ENCODE results near the gene PRRG4.

The PRRG4 gene

DNA sequence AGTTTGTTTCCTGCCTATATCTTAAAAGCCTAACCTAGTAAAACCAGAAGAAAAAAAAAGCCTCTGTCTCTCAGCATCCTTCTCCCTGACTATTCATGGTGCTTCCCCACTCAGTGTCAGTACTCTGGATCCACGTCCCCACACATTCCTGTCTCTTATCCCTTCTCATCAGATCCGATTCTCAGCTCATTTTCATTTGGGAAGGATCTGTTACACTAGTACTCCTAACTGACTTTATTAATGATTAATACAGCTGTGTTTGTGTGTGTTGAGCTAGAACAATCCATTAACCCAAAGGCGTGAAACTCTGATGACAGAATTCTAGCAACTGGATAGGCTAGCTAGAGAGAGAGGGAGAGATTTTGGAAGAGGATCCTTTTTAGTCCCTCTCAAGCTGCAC is 1.5 kb downstream of the PRRG4 start:
- no peak overlapping the region for H3K18ac ChIP-seq (ENCODE audit: low read length)
- H2BK15ac ChIP-seq (replicated peaks; ENCODE audit: low read depth): no peak overlapping the region
- H3K36me3 ChIP-seq (ENCODE audit: control insufficient read depth, insufficient read depth, low read length): no peaks in the 10 kb centered on the region
- no peak overlapping the region for H3K4ac ChIP-seq (ENCODE audit: low read depth, low read length)
- H2BK120ac ChIP-seq (ENCODE audit: low read depth, low read length): no peak overlapping the region
- H2BK5ac ChIP-seq (ENCODE audit: low read length): no peak overlapping the region
- H4K8ac ChIP-seq (ENCODE audit: low read depth, low read length): no peak overlapping the region
- DNase-seq: no peak
- H3K9ac ChIP-seq (ENCODE audit: low read length): no peak overlapping the region
- no peaks in the 10 kb centered on the region for H3K4me1 ChIP-seq (ENCODE audit: control insufficient read depth, low read depth, low read length)
- no peak overlapping the region for H3K4me2 ChIP-seq (ENCODE audit: low read length)
- H3K56ac ChIP-seq (ENCODE audit: low read length): no peak overlapping the region
- H3K4me3 ChIP-seq (ENCODE audit: low read length): no peak overlapping the region
- H3K79me1 ChIP-seq (ENCODE audit: low read length): no peaks in the 10 kb centered on the region
- no peaks in the 10 kb centered on the region for H3K27me3 ChIP-seq (ENCODE audit: insufficient read depth, low read length, poor library complexity)
- WGBS (ENCODE audit: extremely low coverage, insufficient coverage, low lambda C conversion rate): no CpG with 5 or more reads among the region's 3 CpGs
- H4K5ac ChIP-seq (ENCODE audit: low read length): no peak overlapping the region
- H3K27ac ChIP-seq (ENCODE audit: low read depth, low read length): no peak overlapping the region
- H2AK5ac ChIP-seq (ENCODE audit: low read length): no peak overlapping the region
- no peak overlapping the region for H3K23ac ChIP-seq (ENCODE audit: low read length)
- H3K79me2 ChIP-seq (ENCODE audit: control insufficient read depth, insufficient read depth, low read length): no peaks in the 10 kb centered on the region

DNA sequence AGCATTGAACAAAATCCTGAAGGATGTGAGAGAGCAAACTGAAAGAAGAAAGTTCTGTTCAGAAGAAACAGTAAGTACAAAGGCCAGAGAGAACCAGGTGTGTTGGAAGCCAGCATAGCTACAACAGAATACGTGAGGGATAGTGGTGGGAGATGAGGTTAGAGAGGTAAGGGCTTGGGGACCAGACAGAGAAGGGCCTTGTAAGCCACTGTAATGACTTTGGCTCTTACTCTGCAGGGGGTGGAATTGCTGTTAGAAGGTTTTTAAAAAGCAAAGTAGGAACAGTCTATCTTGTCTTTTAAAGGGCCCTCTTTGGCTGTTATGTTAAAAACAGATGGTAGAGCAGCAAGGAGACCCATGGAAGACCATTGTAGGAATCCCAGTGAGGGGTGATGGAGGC is 4.2 kb downstream of the PRRG4 start:
- Histone ChIP-seq H2BK15ac (replicated peaks; ENCODE audit: low read depth) (no peak overlapping the region), H3K36me3 (ENCODE audit: control insufficient read depth, insufficient read depth, low read length) (no peaks in the 10 kb centered on the region)

DNA sequence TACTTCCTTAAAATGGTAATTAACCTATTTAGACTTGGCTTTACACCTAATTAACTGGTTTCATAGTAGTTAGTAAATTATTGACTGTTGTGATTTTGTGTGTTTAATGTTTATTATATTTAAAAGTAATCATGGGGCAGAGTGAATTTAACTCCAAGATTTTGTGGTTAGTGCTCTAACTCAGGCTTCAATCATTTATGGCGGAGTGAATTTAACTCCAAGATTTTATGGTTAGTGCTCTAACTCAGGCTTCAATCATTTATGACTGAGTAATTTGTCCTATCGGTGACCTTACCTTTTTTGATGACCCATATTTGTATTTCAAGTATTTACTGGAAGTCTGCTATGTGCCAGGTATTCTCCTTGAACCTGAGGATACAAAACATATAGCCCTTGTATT is 7.2 kb downstream of the PRRG4 start:
- WGBS (ENCODE audit: extremely low coverage, insufficient coverage, low lambda C conversion rate): no CpG with 5 or more reads among the region's 2 CpGs
- Histone ChIP-seq H2BK120ac (ENCODE audit: low read depth, low read length) (no peak overlapping the region), H2BK15ac (replicated peaks; ENCODE audit: low read depth) (no peak overlapping the region), H4K8ac (ENCODE audit: low read depth, low read length) (no peak overlapping the region), H3K4me3 (ENCODE audit: low read length) (no peak overlapping the region), H3K4me2 (ENCODE audit: low read length) (no peak overlapping the region), H3K27ac (ENCODE audit: low read depth, low read length) (no peak overlapping the region), H3K79me1 (ENCODE audit: low read length) (no peaks in the 10 kb centered on the region), H3K36me3 (ENCODE audit: control insufficient read depth, insufficient read depth, low read length) (no peaks in the 10 kb centered on the region), H3K23ac (ENCODE audit: low read length) (no peak overlapping the region), H2AK5ac (ENCODE audit: low read length) (no peak overlapping the region), H3K27me3 (ENCODE audit: insufficient read depth, low read length, poor library complexity) (no peaks in the 10 kb centered on the region), H3K79me2 (ENCODE audit: control insufficient read depth, insufficient read depth, low read length) (no peaks in the 10 kb centered on the region), H3K18ac (ENCODE audit: low read length) (no peak overlapping the region), H3K9ac (ENCODE audit: low read length) (no peak overlapping the region), H4K5ac (ENCODE audit: low read length) (no peak overlapping the region), H2BK5ac (ENCODE audit: low read length) (no peak overlapping the region), H3K4ac (ENCODE audit: low read depth, low read length) (no peak overlapping the region), H3K56ac (ENCODE audit: low read length) (no peak overlapping the region), H3K4me1 (ENCODE audit: control insufficient read depth, low read depth, low read length) (no peaks in the 10 kb centered on the region)
- DNase-seq: no peak

More for the DNA sequence above, 4.2 kb downstream of the PRRG4 start:
- Histone ChIP-seq H3K27me3 (ENCODE audit: insufficient read depth, low read length, poor library complexity) (no peaks in the 10 kb centered on the region), H4K8ac (ENCODE audit: low read depth, low read length) (no peak overlapping the region), H3K4ac (ENCODE audit: low read depth, low read length) (no peak overlapping the region), H3K56ac (ENCODE audit: low read length) (no peak overlapping the region), H2BK120ac (ENCODE audit: low read depth, low read length) (no peak overlapping the region), H2AK5ac (ENCODE audit: low read length) (no peak overlapping the region), H2BK5ac (ENCODE audit: low read length) (no peak overlapping the region), H3K23ac (ENCODE audit: low read length) (no peak overlapping the region), H3K27ac (ENCODE audit: low read depth, low read length) (no peak overlapping the region), H3K79me2 (ENCODE audit: control insufficient read depth, insufficient read depth, low read length) (no peaks in the 10 kb centered on the region), H3K4me2 (ENCODE audit: low read length) (no peak overlapping the region), H3K4me3 (ENCODE audit: low read length) (no peak overlapping the region), H4K5ac (ENCODE audit: low read length) (no peak overlapping the region), H3K18ac (ENCODE audit: low read length) (no peak overlapping the region), H3K79me1 (ENCODE audit: low read length) (no peaks in the 10 kb centered on the region), H3K4me1 (ENCODE audit: control insufficient read depth, low read depth, low read length) (no peaks in the 10 kb centered on the region), H3K9ac (ENCODE audit: low read length) (no peak overlapping the region)
- no peak for DNase-seq
- WGBS (ENCODE audit: extremely low coverage, insufficient coverage, low lambda C conversion rate): no CpG with 5 or more reads among the region's 1 CpG

DNA sequence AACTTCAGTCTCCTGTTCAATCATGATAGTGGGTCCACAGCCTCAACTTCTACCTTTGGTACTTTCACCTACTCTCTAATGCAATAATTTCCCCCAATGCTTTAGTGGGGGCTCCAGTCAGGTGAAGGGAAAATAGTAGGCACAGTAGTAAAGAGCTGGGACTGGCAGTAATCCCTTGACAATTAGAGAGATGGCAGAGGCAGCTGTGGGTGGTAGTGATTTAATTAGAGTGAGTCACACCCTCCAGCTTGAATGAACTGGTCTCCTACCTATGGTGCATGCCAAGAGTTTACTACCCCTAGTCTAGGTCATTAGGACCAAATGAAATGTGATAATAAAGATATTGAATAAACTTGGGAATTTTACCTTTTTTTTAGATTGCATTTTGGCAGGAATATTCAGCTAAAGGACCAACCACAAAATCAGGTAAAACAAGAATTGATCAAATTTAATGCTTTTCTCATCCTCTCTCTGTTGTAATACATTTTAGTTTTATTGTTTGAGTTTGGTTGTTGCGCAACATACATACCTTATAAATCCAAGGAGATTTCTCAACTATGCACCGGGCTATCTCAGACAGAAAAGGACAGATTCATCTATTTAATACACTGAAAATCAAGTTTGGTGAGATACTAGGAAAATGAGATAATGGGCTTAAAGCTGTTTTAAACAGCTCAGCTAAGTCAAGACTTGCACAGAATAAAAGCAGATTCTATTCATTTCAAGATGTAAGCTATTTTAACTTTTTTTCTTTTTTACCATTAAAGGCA is 9.0 kb downstream of the PRRG4 start:
- H3K23ac ChIP-seq (ENCODE audit: low read length): no peak overlapping the region
- H2BK5ac ChIP-seq (ENCODE audit: low read length): no peak overlapping the region
- no peaks in the 10 kb centered on the region for H3K36me3 ChIP-seq (ENCODE audit: control insufficient read depth, insufficient read depth, low read length)
- H3K79me1 ChIP-seq (ENCODE audit: low read length): no peaks in the 10 kb centered on the region
- WGBS (ENCODE audit: extremely low coverage, insufficient coverage, low lambda C conversion rate): no CpG with 5 or more reads among the region's 2 CpGs
- no peaks in the 10 kb centered on the region for H3K4me1 ChIP-seq (ENCODE audit: control insufficient read depth, low read depth, low read length)
- H3K4me2 ChIP-seq (ENCODE audit: low read length): no peak overlapping the region
- no peaks in the 10 kb centered on the region for H3K27me3 ChIP-seq (ENCODE audit: insufficient read depth, low read length, poor library complexity)
- DNase-seq: no peak
- no peak overlapping the region for H3K4me3 ChIP-seq (ENCODE audit: low read length)
- no peak overlapping the region for H4K8ac ChIP-seq (ENCODE audit: low read depth, low read length)
- H2BK120ac ChIP-seq (ENCODE audit: low read depth, low read length): no peak overlapping the region
- H2BK15ac ChIP-seq (replicated peaks; ENCODE audit: low read depth): no peak overlapping the region
- no peak overlapping the region for H3K18ac ChIP-seq (ENCODE audit: low read length)
- H3K4ac ChIP-seq (ENCODE audit: low read depth, low read length): no peak overlapping the region
- no peak overlapping the region for H2AK5ac ChIP-seq (ENCODE audit: low read length)
- H4K5ac ChIP-seq (ENCODE audit: low read length): no peak overlapping the region
- no peaks in the 10 kb centered on the region for H3K79me2 ChIP-seq (ENCODE audit: control insufficient read depth, insufficient read depth, low read length)
- no peak overlapping the region for H3K9ac ChIP-seq (ENCODE audit: low read length)
- H3K56ac ChIP-seq (ENCODE audit: low read length): no peak overlapping the region
- no peak overlapping the region for H3K27ac ChIP-seq (ENCODE audit: low read depth, low read length)

DNA sequence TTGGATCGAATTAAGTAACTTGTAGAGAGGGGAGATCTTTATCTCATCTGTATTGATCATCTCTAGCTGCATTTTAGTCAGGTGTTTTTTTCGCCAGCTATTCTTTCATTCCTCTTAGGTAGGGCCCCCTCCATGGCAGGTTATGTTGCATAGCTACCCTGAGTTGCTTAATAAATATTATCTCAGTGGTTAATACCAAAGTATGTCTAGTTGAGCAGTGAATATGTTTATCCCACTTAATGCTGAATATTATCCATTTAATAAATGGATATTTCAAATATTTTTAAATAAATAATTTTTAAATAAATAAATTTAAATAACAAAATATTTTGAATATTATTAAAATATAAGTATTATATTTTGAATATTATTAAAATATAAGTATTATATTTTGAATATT is 9.6 kb downstream of the PRRG4 start:
- Histone ChIP-seq H4K8ac (ENCODE audit: low read depth, low read length) (no peak overlapping the region), H3K9ac (ENCODE audit: low read length) (no peak overlapping the region), H2BK5ac (ENCODE audit: low read length) (no peak overlapping the region), H3K4ac (ENCODE audit: low read depth, low read length) (no peak overlapping the region), H3K56ac (ENCODE audit: low read length) (no peak overlapping the region), H3K4me3 (ENCODE audit: low read length) (no peak overlapping the region), H2AK5ac (ENCODE audit: low read length) (no peak overlapping the region), H2BK120ac (ENCODE audit: low read depth, low read length) (no peak overlapping the region), H3K4me2 (ENCODE audit: low read length) (no peak overlapping the region), H3K27ac (ENCODE audit: low read depth, low read length) (no peak overlapping the region), H3K4me1 (ENCODE audit: control insufficient read depth, low read depth, low read length) (no peaks in the 10 kb centered on the region), H3K18ac (ENCODE audit: low read length) (no peak overlapping the region), H3K79me1 (ENCODE audit: low read length) (no peaks in the 10 kb centered on the region), H4K5ac (ENCODE audit: low read length) (no peak overlapping the region), H3K36me3 (ENCODE audit: control insufficient read depth, insufficient read depth, low read length) (no peaks in the 10 kb centered on the region), H3K27me3 (ENCODE audit: insufficient read depth, low read length, poor library complexity) (no peaks in the 10 kb centered on the region), H3K23ac (ENCODE audit: low read length) (no peak overlapping the region), H3K79me2 (ENCODE audit: control insufficient read depth, insufficient read depth, low read length) (no peaks in the 10 kb centered on the region), H2BK15ac (replicated peaks; ENCODE audit: low read depth) (no peak overlapping the region)
- DNase-seq: no peak
- WGBS (ENCODE audit: extremely low coverage, insufficient coverage, low lambda C conversion rate): no CpG with 5 or more reads among the region's 2 CpGs

DNA sequence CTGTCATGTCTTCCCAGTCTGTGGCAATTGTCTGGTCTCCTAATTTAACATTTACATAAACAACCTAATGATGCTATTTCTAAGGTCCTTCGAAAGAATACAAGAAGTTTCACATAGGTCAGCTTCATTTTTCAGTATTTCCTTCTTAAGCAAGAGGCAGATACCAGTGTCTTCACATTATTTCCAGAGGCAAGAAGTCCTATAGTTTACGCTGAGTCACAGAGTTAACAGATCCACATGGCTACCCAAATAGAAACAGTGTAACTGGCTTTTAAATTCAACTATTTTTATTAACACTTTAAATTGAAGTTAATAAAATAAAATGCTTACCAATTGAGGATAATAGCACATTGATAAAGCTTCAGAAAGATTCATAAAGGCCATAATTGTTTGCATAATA is 10.9 kb downstream of the PRRG4 start:
- Histone ChIP-seq H2BK120ac (ENCODE audit: low read depth, low read length) (no peak overlapping the region), H3K56ac (ENCODE audit: low read length) (no peak overlapping the region), H2BK5ac (ENCODE audit: low read length) (no peak overlapping the region), H3K79me2 (ENCODE audit: control insufficient read depth, insufficient read depth, low read length) (no peaks in the 10 kb centered on the region), H2AK5ac (ENCODE audit: low read length) (no peak overlapping the region), H3K4me2 (ENCODE audit: low read length) (no peak overlapping the region), H4K8ac (ENCODE audit: low read depth, low read length) (no peak overlapping the region), H3K4me3 (ENCODE audit: low read length) (no peak overlapping the region), H3K27me3 (ENCODE audit: insufficient read depth, low read length, poor library complexity) (no peaks in the 10 kb centered on the region), H2BK15ac (replicated peaks; ENCODE audit: low read depth) (no peak overlapping the region), H3K27ac (ENCODE audit: low read depth, low read length) (no peak overlapping the region), H3K4ac (ENCODE audit: low read depth, low read length) (no peak overlapping the region), H3K9ac (ENCODE audit: low read length) (no peak overlapping the region), H3K4me1 (ENCODE audit: control insufficient read depth, low read depth, low read length) (no peaks in the 10 kb centered on the region), H3K79me1 (ENCODE audit: low read length) (no peaks in the 10 kb centered on the region), H3K23ac (ENCODE audit: low read length) (no peak overlapping the region), H4K5ac (ENCODE audit: low read length) (no peak overlapping the region), H3K18ac (ENCODE audit: low read length) (no peak overlapping the region), H3K36me3 (ENCODE audit: control insufficient read depth, insufficient read depth, low read length) (no peaks in the 10 kb centered on the region)
- no peak for DNase-seq
- WGBS (ENCODE audit: extremely low coverage, insufficient coverage, low lambda C conversion rate): no CpG with 5 or more reads among the region's 2 CpGs
